ENCODE results near the gene ASNS.

DNA sequence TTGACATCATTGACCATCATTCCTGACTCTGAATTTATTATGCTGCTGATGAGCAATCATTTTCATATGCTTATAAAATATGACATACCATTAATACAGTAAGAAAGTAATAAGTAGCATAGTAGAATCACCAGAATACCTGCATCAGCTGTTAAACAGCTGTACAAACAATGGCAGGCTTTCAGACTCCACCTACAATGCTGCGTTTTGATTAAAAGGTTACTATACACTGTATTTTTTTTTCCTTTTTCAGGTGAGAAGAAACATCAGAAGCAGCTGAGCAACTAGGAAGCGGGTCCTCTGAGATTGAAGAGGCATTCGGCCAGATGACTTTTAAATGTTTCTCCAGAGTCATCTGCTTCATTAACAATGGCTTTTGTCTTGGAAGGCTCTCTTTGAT is 7.1 kb downstream of the ASNS start:
- TF ChIP-seq CTCF (IDR thresholded peaks at IDR 0.05; ENCODE audit: insufficient read depth, low read length) = no peak
- no peak for TF ChIP-seq POLR2AphosphoS5 (IDR thresholded peaks at IDR 0.05; ENCODE audit: low read depth)
- TF ChIP-seq GABPA (IDR thresholded peaks at IDR 0.05; ENCODE audit: low read depth) = no peak
- TF ChIP-seq SPI1 (IDR thresholded peaks at IDR 0.05; ENCODE audit: borderline replicate concordance, low read depth) = no peak
- TF ChIP-seq REST (IDR thresholded peaks at IDR 0.05; ENCODE audit: insufficient replicate concordance, low read depth) = no peak

All from HL-60 (cell line).